WI38 (cell line): ENCODE results near the gene GARNL3.

Experiments
- H3K4me3 ChIP-seq: 2 replicates; pipeline ENCODE4 v1.5.1; 2011; ENCODE audit warnings: low read depth, mild to moderate bottlenecking, control low read depth, low read length
- TF ChIP-seq, protein P1 (sequence below): IDR thresholded peaks from 2 replicates; pipeline ENCODE4 v1.5.1; 2012; ENCODE audit warnings: low read depth, mild to moderate bottlenecking, control low read depth, low read length

The GARNL3 gene

GRCh38 chr9:127219520-127219919 is 45.1 kb upstream of the GARNL3 start:
- TF ChIP-seq, protein P1, sequence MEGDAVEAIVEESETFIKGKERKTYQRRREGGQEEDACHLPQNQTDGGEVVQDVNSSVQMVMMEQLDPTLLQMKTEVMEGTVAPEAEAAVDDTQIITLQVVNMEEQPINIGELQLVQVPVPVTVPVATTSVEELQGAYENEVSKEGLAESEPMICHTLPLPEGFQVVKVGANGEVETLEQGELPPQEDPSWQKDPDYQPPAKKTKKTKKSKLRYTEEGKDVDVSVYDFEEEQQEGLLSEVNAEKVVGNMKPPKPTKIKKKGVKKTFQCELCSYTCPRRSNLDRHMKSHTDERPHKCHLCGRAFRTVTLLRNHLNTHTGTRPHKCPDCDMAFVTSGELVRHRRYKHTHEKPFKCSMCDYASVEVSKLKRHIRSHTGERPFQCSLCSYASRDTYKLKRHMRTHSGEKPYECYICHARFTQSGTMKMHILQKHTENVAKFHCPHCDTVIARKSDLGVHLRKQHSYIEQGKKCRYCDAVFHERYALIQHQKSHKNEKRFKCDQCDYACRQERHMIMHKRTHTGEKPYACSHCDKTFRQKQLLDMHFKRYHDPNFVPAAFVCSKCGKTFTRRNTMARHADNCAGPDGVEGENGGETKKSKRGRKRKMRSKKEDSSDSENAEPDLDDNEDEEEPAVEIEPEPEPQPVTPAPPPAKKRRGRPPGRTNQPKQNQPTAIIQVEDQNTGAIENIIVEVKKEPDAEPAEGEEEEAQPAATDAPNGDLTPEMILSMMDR: no peak
- H3K4me3 ChIP-seq: no peak overlapping the region

DNA sequence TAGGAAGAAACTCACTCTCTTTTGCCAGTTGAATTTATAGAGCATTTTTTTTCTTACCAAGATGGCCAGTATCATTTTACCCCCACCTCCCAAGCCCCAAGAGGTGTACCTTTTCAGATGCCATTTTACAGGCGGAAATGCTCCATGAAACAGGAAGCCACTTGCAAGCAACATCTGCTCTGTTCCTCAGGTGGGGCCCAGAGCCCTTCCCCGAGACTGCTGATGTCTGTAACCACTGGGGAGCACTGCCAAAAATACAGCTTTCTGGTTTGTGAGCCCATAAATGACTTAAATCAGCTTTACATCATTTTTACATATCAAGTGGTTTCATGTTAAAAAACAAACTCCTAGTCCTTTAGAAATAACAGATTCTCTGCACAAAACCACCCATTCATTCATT is 42.9 kb upstream of the GARNL3 start:
- H3K4me3 ChIP-seq: no peak overlapping the region
- TF ChIP-seq, protein P1: no peak

- TF ChIP-seq, protein P1: no peak
- no peak overlapping the region for H3K4me3 ChIP-seq
Measured at GRCh38 chr9:127222388-127223095, 42.0 kb upstream of the GARNL3 start.

DNA sequence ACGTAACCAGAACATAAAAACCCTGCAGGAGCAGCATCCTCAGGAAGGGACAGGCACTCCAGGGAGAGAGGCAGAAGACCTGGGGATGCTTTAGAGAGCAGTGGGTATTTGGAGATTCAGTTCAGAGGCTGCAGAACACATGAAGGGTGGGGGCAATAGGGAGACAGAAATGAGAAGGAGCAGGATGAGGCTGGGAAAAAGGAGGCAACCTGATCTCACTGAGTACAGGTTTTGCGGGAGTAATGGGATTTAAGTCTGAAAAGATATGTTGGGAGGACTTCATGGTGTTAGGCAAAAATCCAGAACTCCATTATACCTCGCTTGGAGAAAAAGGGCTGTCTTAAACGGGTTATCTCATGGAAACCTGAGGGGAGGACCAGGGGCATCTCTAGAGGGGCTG is 41.3 kb upstream of the GARNL3 start:
- no peak overlapping the region for H3K4me3 ChIP-seq
- TF ChIP-seq, protein P1: no peak

- H3K4me3 ChIP-seq: no peak overlapping the region
Measured at GRCh38 chr9:127223810-127224177, 40.8 kb upstream of the GARNL3 start.

DNA sequence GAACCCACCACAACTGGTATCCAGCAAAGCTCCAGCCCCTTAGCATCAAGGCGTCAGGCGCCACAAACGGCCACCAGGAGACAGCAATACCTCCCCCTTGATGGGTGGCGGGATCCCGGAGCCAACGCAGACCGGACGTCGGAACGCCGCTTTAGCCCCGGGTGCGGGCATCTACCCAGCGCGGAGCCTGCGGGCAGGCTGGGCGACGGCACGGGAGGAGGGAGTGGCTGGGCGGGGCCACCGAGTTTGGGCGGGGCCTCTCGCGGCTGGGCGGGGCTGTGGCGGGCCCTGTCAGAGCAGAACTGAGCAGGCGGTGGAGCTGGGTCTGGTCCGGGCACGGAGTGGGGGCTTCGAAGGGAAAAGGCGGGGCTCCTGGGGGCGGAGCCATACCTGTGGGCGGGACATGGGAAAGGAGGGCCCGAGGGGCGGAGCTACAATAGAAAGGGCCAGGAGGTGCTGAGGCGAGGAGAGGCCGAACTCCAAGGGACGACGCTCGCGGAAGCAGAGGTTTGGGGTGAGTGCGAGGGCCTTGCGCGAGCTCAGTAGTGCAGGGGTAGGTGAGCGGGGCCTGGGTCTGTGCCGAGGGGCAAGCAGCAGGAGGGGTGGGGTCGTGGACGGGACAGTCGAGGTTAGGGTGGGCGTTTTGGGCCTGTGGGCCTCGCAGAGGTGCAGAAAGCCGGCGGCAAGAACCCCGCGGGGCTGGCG is 40.2 kb upstream of the GARNL3 start:
- TF ChIP-seq, protein P1: no peak
- H3K4me3 ChIP-seq: peak overlapping the region; percentile 55

More at GRCh38 chr9:127223810-127224177, 40.8 kb upstream of the GARNL3 start:
- TF ChIP-seq, protein P1: no peak

DNA sequence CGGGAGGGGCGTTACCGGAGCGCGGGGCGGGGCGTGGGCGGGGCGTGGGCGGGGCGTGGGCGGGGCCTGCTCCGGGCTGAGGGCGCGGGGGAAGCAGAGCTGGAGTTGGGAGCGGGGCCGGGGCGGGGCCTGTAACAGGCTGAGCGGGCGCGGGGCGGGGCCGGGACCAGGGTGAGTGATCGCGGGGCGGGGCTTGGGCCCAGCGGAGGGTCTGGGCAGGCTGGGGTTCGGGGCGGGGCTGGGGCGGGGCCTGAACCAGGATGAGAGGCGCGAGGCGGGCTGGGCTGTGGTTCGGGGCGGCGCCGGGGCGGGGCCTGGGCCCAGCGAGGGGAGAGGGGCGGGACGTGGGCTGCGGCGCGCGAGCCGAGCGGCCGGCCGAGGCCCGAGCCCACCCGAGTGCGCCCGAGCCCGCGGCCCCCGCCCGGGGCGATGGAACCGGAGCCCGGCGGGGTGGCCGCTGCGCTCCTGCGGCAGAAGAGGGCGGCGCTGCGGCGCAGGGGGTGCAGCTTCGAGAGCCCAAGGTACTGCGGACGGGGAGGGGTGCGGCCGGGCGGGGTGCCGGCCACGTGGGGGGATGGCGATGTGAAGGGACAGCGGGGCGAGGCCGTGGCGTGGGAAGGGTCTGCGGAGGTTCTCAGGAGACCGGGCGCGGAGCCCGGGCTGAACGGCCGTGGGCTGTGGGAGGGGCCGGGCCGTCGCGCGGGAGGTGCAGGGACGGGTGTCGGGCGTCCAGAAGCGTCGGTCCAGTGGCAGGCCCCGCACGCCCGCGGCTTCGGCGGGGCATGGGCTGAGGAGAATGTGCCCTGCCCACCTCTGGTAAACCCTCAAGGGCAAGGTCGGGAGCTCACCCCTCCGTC is 39.5 kb upstream of the GARNL3 start:
- H3K4me3 ChIP-seq: peak overlapping the region; percentile 60
- TF ChIP-seq, protein P1: no peak
